ENCODE measurements around the gene ACP4.

ACP4 gene

DNA sequence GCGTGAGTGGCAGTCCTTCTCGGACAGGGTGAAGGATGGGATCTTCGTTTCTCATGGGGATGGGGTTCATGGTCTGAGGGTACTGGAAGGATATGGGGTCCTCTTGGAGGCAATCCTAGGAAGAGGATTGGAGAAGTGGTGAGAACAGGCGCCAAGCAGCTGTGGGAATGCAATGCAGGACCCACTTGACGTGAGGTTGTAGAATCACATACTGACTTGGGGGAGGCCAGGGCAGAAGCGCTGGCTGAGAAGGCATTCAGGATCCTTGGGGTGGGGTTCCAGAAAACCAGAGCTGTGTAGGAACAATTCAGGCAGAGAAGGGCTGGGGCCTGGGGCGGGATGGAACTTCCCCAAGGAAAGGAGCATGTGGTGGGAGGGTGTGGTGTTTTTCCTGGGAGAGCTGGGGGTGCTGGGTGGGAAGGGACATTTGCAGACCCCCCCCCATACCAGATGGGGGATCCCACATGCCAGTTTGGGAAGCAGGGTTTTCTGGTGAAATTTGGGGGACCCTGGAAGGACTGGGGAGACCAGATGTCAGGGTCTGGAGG is 32.5 kb downstream of the ACP4 start:
- no peak for DNase-seq (ENCODE audit: low read depth)

DNA sequence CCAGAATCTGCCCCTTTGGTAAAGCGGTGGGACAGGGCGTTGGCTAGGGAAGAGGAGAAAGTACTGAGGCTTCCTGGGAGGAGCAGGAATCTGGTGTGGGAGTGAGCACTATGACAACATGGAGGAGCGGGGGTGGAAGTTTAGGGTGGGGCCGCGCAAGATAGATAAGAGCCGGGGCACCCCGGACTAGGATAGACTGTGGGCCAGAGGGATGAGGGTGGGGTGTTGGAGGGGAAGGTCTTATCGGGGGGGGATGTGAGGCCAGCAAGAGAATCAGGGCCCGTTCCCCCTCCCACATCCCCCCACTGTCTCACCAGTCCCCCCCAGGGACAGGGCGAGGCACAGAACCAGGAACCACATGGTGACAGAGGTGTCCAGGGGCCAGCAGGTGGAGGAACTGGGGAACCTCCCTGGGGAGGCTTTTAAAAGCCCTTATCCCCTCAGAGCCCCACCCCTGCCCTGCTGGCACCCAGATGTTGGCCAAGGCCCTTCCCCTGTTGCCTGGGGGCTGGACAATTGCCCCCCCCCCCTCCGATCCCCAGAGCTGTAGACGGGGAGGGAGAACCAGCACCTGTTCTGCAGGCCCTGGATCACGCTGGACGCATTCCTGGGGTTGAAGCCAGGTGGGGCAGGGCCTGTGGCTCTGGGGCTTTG is 33.3 kb downstream of the ACP4 start, which contains the start of gene KLK1:
TSS of gene KLK1 (minus strand) at position 399 of the 654 bp plus-strand sequence. CDS start at position 360, 39 bp downstream.
- no peak for DNase-seq (ENCODE audit: low read depth)

- DNase-seq (ENCODE audit: low read depth) = no peak
These were observed 36.5 kb downstream of the ACP4 start for GRCh38 chr19:50826492-50827240.

DNA sequence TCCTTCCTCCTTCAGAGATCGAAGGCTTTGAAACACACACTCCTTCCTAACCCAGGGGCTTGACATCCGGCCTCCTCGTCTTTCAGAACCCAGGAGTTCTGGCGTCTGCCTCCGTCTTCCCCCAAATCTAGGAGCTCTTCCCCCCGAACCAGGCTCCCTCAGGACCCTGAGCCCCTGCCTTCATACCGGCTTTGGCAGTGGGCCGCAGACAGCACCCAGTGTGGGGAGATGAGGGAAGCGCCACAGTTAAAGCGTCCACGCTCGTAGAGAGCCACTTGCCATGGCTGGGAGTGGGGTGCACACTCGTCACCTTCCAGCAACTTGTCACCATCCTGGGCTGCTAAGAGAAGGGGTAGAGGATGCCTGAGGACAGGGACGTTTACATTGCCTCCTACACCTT is 37.3 kb downstream of the ACP4 start:
- no peak for DNase-seq (ENCODE audit: low read depth)

- DNase-seq (ENCODE audit: low read depth) = no peak
These were observed 39.6 kb downstream of the ACP4 start for GRCh38 chr19:50829801-50830200.

DNA sequence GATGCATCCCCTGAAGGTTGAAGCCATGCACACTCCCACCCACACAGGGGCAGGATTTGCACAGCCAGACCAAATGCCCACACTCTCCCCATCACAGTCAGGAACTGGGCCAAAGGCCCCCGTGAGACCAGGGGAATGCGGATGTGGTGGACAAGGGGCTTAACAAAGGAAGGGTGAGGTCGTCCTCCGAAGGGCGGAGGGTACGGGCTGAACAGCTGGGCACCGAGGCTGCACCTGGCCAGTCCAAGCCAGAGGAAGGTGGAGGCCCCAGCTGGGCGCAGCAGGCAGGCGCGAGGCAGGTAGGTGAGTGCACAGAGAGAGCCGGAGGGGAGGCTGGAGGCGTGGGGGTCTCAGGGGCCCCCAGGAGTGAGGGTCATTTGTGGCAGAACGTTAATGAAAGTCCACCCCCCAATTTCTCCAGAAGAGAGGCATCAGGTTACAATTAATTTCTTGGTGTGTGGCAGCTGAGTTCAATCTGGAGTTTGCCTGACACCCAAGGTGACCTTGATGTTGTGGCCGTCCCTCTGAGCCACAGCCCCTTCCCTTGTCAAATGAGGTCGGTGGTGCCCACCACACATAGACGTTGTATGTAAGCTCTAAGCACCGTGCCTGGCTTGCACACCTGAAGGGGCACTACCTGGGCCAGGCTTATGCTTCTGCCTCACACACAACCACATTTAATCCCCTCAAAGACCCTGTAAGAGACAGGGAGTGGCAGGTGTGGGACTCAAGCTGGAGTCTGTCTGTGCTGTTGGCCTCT is 40.2 kb downstream of the ACP4 start:
- DNase-seq (ENCODE audit: low read depth) = no peak

- no peak for DNase-seq (ENCODE audit: low read depth)
These were observed 40.8 kb downstream of the ACP4 start for GRCh38 chr19:50831026-50831396.

- no peak for DNase-seq (ENCODE audit: low read depth)
These were observed 42.5 kb downstream of the ACP4 start for GRCh38 chr19:50832666-50833065.

GRCh38 chr19:50833117-50833801 is 43.0 kb downstream of the ACP4 start, which contains the start of gene KLK15:
TSS of gene KLK15 (minus strand) at chr19:50833574. CDS start at chr19:50831492, 2,082 bp downstream.
- DNase-seq (ENCODE audit: low read depth) = no peak

DNA sequence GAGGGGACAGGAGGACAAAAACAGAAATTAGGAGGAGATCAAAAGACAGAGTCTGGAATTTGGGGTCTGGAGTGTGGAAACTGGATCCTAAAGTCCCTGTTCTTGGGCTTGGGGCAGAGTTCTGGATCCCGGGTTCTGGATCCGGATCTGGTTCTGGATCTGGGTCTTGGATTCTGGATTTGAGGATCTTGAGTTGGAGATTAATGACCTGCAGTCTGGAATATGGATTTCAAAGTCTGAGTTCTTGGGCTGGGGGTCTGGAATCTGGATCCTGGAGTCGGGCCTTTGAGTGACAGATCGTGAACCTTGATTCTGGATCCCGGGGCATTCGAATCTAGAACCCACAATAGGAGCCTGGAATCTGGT is 43.6 kb downstream of the ACP4 start:
- DNase-seq (ENCODE audit: low read depth) = no peak

GRCh38 chr19:50835103-50835784 is 45.0 kb downstream of the ACP4 start:
- no peak for DNase-seq (ENCODE audit: low read depth)

DNA sequence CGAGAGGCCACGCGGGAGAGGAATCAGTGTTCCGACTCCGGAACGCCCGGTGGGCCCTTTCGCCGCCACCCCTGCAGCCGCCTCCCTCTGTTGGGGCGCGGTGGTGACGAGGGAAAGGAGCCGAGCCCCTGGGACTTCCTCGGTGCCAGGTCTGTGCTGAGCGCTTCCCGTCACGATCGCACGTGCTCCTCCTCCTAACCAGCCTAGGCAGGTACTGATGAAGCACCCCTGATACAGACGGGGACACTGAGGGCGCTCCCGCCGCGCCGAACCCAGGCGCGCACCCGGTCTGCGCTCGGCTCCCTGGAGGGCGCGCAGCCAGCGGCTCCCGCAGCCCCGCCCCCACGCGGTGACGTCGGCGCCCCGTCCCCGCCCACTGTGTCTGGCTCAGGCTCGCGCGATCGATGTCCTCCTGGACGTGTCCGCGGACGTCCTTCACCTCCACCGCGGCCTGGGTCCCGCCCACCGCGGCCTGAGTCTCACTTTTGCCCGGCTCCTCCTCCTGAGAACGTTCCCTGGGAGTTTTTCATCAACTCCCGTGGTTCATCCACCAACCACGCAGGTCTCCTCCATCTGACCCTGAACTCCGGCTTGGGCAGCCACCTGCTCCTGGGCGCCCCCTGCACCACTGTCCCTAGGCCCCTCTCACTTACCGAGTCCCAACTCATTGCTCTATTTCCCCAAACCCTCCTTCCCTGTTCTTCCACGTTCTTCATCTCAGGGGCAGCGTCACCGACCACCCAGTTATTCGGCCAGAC is 45.7 kb downstream of the ACP4 start:
- DNase-seq (ENCODE audit: low read depth) = peak; percentile 32

DNA sequence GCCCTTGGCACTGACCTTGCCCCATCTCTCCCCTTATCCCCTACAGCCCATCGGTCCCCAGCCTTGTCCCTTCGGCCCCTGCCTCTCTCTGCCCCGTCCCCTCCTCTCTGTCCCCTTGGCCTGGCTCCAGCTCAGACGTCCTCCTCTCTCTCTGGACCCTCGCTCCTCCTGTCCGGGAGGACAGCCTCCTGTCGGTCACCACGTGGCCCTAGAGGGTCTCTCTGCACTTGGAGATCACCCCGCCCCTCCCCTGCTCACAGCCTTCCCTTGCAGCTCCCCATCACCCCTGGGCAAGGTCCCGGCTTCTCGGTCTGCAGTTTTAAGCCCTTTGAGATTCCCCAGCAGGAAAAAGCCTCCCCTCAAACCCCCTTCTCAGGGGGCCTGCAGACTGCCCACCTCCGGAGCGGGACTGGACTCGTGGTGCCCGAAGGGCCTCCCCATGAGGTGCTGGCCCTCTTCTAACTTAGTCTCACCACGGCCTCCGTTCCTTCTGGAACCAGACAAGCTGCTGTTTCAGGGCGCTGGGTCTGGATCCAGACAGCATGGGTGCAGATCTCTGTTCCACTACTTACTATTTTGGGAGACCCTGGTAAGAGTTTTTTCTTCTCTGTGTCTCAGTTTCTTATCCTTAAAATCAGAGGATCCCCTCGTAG is 46.5 kb downstream of the ACP4 start:
- DNase-seq (ENCODE audit: low read depth) = no peak

- DNase-seq (ENCODE audit: low read depth) = no peak
These were observed 47.1 kb downstream of the ACP4 start for GRCh38 chr19:50837300-50837699.

DNA sequence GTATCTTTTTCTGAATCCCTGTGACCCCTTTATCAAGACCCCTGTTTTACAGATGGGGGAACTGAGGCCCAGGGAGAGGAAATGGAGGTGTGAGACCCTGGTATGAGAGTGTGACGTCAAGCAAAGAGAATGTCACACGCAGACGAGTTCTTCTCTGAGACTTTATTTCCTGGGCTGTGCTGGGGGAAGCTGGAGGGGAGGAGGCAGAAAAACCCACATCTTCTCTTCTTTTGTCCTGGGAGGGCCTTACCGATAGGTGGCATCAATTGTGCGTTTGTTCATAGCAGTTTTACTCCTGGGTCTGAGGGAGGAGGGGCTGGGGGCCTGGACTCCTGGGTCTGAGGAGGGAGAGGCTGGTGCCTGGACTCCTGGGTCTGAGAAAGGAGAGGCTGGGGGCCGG is 48.0 kb downstream of the ACP4 start:
- DNase-seq (ENCODE audit: low read depth) = no peak

DNA sequence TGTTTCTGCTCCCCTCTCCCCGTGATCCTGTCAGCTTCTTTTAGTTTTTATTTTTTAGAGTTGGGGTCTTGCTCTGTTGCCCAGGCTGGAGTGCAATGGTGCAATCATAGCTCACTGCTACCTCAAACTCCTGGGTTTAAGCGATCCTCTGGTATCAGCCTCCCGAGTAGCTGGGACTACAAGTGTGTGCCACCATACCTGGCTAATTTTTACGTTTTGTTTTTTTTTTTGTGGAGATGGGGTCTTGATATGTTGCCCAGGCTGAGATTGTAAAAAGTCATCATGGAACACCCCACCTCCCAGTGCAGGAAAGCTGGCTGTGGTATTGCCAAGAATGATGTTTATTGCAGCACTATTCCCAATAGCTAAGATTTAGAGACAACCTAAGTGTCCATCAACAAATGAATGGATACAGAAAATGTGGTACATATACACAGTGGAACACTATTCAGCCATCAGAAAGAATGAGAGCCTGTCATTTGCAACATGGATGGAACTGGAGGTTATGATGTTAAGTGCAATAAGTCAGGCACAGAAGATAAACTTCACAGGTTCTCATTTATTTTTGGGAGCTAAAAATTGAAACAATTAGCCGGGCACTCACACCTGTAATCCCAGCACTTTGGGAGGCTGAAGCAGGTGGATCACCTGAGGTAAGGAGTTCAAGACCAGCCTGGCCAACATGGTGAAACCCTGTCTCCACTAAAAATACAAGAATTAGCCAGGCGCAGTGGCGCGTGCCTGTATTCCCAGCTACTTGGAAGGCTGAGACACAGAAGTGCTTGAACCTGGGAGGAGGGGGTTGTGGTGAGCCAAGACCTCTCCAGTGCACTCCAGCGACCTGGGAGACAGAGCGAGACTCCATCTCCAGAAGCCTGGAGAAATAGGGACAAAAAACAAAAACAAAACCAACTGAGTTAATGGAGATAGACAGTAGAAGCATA is 49.8 kb downstream of the ACP4 start:
- DNase-seq (ENCODE audit: low read depth) = no peak

GRCh38 chr19:50842130-50842529 is 51.9 kb downstream of the ACP4 start:
- no peak for DNase-seq (ENCODE audit: low read depth)

DNA sequence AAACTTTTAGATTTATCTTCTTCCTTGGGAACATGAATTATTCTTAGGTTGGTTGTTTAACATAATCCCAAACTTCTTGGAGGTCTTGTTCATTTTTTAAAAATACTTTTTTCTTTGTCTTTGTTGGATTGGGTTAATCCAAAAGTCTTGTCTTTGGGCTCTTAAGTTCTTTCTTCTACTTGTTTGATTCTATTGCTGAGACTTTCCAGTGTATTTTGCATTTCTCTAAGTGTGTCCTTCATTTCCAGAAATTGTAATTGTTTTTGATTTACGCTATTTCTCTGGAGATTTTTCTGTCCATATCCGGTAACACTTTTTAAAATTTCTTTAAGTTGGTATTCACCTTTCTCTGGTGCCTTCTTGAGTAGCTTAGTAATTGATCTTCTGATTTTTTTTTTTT is 53.0 kb downstream of the ACP4 start:
- no peak for DNase-seq (ENCODE audit: low read depth)

GRCh38 chr19:50843701-50844221 is 53.5 kb downstream of the ACP4 start:
- no peak for DNase-seq (ENCODE audit: low read depth)
